ENCODE results near the gene B4GALT2.

GRCh38 chr1:44024031-44024902, 45.3 kb downstream of the B4GALT2 start:
- TF ChIP-seq TCF12 (IDR thresholded peaks at IDR 0.05; ENCODE audit: low read depth, low read length) (no peak), EZH2 (IDR thresholded peaks at IDR 0.05; ENCODE audit: borderline replicate concordance, control insufficient read depth, low read depth, low read length) (no peak), GABPA (IDR thresholded peaks at IDR 0.05; ENCODE audit: low read depth) (no peak), SPI1 (IDR thresholded peaks at IDR 0.05; ENCODE audit: borderline replicate concordance, insufficient read depth, low read depth, low read length) (no peak), EP300 (IDR thresholded peaks at IDR 0.05; ENCODE audit: borderline replicate concordance in 1 of 2, control insufficient read depth in 1 of 2, low read depth in 2 of 2, low read length in 2 of 2) (no peak), POLR2A (IDR thresholded peaks at IDR 0.05; ENCODE audit: low read depth, low read length) (no peak), ATF3 (IDR thresholded peaks at IDR 0.05; ENCODE audit: borderline replicate concordance, extremely low read depth, low read depth, low read length) (no peak), POLR2AphosphoS2 (IDR thresholded peaks at IDR 0.05; ENCODE audit: low read depth, low read length) (no peak), YY1 (IDR thresholded peaks at IDR 0.05; ENCODE audit: low read depth, low read length) (no peak)
- TF ChIP-seq, protein P1, sequence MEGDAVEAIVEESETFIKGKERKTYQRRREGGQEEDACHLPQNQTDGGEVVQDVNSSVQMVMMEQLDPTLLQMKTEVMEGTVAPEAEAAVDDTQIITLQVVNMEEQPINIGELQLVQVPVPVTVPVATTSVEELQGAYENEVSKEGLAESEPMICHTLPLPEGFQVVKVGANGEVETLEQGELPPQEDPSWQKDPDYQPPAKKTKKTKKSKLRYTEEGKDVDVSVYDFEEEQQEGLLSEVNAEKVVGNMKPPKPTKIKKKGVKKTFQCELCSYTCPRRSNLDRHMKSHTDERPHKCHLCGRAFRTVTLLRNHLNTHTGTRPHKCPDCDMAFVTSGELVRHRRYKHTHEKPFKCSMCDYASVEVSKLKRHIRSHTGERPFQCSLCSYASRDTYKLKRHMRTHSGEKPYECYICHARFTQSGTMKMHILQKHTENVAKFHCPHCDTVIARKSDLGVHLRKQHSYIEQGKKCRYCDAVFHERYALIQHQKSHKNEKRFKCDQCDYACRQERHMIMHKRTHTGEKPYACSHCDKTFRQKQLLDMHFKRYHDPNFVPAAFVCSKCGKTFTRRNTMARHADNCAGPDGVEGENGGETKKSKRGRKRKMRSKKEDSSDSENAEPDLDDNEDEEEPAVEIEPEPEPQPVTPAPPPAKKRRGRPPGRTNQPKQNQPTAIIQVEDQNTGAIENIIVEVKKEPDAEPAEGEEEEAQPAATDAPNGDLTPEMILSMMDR (IDR thresholded peaks at IDR 0.05 in 2 of 3, conservative IDR thresholded peaks at IDR 0.05 in 1 of 3; ENCODE audit: control insufficient read depth in 2 of 3, extremely low read depth in 1 of 3, insufficient read depth in 1 of 3, low read depth in 3 of 3, low read length in 3 of 3), result no peak
- TF ChIP-seq, protein P2, sequence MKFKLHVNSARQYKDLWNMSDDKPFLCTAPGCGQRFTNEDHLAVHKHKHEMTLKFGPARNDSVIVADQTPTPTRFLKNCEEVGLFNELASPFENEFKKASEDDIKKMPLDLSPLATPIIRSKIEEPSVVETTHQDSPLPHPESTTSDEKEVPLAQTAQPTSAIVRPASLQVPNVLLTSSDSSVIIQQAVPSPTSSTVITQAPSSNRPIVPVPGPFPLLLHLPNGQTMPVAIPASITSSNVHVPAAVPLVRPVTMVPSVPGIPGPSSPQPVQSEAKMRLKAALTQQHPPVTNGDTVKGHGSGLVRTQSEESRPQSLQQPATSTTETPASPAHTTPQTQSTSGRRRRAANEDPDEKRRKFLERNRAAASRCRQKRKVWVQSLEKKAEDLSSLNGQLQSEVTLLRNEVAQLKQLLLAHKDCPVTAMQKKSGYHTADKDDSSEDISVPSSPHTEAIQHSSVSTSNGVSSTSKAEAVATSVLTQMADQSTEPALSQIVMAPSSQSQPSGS (IDR thresholded peaks at IDR 0.05; ENCODE audit: low read length), result no peak
- TF ChIP-seq, protein P3, sequence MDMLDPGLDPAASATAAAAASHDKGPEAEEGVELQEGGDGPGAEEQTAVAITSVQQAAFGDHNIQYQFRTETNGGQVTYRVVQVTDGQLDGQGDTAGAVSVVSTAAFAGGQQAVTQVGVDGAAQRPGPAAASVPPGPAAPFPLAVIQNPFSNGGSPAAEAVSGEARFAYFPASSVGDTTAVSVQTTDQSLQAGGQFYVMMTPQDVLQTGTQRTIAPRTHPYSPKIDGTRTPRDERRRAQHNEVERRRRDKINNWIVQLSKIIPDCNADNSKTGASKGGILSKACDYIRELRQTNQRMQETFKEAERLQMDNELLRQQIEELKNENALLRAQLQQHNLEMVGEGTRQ (IDR thresholded peaks at IDR 0.05; ENCODE audit: borderline replicate concordance, low read depth, low read length), result no peak

Measured in GM12878 (cell line).